Stimulated activated CD4-positive, alpha-beta T cell treated with anti-CD3 and anti-CD28 coated beads, Interleukin-2, amount 100 ng/mL, for 48 hours (primary cell): ENCODE results near the gene LGALS14.
"Not testable (repeated sequence)": the region's sequence is repeated elsewhere in the genome, so short reads cannot be mapped to it uniquely, and the experiment has no call there.

ENCODE experiments used
- DNase-seq, 2 donors: peaks; one replicate each; pipeline ENCODE4 v3.0.0-alpha.2; 2020

Gene LGALS14

GRCh38 chr19:39704181-39705044, at the start of gene LGALS14:
TSS of gene LGALS14 (plus strand) at chr19:39704481. CDS start at chr19:39704529, 48 bp downstream.
- no peak for DNase-seq

- no peak for DNase-seq
Measured at GRCh38 chr19:39655613-39656012, 48.7 kb upstream of the LGALS14 start, which contains the start of gene LGALS16. TSS of gene LGALS16 (plus strand) at chr19:39655913. CDS start at chr19:39655962, 49 bp downstream.

- no peak for DNase-seq
Measured at GRCh38 chr19:39659791-39660190, 44.5 kb upstream of the LGALS14 start.

GRCh38 chr19:39660661-39661060, 43.6 kb upstream of the LGALS14 start:
- DNase-seq = no peak

DNA sequence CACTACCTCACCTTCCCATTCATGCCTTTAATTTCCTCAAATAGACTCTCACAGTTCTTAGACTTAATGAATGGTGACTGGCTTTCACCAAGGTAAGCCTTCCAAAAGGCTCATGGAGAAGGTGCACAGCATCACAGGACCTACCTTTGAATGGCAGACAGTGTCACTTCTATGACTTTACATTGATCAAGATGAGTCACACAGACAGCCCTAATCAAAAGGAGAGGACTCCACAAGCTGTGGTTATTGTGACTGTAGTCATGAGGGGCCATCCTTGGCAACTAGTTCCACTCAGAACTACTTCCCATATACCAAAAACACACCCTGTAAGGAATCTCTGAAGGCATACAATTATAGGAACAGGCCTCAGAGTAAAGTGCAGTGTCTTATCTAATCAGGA, 42.7 kb upstream of the LGALS14 start:
- DNase-seq = no peak

DNA sequence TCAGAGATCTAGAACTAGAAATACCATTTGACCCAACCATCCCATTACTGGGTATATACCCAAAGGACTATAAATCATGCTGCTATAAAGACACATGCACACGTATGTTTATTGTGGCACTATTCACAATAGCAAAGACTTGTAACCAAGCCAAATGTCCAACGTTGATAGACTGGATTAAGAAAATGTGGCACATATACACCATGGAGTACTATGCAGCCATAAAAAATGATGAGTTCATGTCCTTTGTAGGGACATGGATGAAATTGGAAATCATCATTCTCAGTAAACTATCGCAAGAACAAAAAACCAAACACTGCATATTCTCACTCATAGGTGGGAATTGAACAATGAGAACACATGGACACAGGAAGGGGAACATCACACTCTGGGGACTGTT, 34.4 kb upstream of the LGALS14 start:
- DNase-seq = not testable (repeated sequence)

DNA sequence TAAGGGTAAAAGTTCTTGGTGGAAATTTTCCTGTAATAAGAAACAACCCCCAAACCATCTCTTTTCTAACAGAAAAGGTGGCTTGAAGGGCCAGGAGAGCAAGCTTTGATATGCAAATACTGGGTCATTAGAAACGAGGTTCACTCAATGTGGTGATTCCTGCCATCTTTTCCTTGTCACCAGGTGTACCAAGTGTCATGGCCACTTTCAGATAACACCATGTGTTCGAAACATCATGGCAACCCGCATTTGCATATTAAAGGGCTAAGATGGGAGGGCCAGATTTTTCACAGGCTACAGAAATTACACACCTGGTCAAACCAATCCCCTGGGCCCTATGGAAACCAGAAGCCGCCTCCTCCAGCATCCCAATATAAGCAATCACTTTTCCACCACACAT, 33.3 kb upstream of the LGALS14 start:
- no peak for DNase-seq

DNA sequence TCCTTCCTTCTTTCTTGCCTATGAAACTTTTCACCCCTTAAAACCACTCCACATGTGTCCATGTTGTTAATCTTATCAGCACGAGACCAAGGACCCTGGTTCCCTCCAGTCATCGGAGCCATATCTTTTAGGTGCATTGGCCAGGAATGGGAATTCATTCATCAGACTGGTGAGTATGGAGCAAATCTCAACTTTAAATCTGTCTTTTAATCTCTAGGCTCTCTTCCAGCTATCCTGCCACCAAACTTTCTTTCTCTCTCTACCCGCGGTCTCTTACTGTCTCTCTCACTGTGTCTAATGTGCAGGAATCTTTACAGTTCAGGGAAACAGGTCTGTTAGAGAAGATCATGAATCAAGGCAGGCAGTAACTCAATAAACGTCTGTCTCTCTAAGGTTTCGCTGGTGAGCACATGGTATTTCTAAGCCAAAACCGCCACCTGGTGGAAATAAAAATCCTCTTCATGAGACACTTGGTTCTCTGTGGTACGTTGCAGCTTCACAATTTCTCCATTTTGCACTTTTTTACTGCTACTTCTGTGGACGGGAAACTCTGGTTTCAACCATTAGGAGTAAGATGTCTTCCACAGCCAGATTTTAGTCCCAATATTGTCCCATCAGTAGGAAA, 32.4 kb upstream of the LGALS14 start:
- peak; percentile 32 to 41 for DNase-seq

- DNase-seq = no peak
Measured at GRCh38 chr19:39672473-39672872, 31.8 kb upstream of the LGALS14 start.

DNA sequence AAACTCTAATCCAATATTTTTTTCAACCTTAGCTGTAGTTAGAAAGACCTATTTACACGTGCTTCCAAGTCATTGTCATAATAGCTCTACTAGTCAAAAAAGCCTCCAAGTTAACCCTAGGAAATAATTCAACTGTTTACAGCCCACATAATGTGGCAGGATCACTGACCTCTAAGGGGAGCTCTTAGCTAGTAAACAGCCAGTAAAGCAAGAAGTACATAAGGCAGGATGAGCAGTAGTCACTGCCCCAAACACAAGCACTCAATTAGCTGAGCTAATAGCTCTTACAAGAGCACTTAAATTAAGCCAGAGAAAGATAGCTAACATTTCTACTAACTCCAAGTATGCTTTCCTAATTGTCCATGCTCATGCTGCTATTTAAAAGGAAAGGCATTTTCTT, 30.4 kb upstream of the LGALS14 start:
- not testable (repeated sequence) for DNase-seq

GRCh38 chr19:39676004-39676403, 28.3 kb upstream of the LGALS14 start:
- no peak for DNase-seq

DNA sequence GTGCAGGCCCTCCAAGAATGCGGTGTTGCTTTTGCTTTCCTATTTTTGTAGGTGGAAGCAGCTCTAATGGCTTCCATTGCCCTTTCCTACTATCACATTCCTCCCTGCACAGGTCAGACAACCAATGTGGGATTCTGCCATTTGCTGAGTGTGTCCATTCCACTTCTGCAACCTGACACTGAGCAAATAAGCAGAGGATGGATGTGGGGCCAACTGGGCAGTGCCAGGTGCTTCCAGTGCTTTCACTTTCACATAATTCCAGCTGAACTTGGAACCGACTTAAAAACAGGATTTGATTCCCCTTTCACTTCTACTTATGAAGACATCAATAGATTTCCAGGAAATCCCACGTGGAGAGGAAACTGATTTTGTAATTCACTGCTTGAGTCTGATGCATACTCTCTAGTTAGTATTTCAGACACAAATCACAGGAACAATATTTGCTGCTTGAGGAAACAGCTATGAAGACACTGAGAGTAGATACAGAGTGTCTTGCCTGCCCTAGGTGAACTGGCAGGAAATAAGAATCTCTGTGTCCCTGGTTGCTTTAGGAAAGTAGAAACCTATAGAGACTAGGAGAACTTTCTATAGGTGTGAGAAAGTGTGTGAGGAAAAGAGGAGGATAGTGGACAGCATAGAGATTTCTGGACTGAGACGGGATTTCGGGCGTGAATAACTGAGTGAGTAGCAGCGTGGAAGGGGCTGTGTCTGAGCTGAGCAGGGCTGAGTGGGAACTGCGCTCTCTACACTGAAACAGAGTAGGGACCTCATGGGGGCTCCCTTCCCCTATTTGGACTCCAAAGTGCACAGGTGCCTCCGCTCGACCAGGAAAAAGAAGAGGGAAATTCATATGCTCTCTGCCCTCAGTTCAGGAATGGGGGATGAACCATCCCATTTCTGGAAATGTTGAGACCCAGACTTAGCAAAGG, 26.1 kb upstream of the LGALS14 start:
- no peak for DNase-seq

DNA sequence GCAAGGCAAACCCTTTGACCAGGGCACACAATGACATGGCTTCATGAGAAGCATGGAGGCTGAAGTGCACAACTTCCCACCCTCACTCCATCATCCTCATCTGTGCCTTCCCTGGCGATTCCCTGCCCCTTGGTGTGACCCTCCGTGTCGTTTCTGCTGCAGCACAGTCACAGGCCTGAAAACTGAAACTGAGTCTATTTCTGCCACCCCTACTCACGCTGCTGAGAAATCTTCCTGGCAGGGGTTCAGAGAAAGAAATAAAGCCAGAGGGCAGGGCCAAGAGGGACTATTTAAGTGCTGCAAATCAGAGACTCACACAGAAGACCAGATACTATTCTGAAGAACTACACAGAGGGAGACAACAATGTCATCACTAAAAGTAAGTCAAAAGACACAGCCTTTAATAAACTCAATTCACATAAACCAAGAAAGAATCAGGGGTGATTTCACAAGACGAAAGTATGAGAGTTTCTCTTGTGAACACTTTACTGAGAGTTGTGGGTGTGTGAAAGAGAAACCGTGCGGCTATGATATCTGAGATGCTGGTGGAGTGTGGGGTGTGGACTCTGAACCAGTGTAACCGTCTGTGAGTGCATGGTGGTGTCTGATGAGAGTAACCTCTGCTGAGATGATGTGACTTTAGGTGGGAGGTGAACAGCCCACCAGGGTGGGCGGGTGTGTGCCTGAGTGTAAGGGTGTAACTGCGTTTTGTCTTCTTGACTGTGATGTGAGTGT, 25.1 kb upstream of the LGALS14 start:
- DNase-seq = peak; percentile 40 to 47

DNA sequence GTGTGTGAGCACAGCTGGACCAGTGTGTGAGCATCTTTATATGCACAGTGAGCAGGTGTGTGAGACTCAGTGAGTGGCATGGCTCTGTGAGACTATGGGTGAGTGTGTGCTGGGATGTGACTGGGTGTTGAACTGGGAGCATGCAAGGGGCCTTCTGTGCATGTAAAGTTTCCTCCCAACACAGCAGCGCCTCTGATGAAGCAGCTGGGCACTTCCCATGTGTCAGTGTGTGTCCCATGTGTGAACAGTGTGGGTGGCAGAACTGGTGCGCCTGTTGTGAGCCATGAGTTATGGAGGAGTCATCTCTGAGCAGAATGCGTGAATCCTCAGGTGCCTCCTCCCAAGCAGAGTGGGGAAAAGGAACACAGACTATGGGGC, 24.5 kb upstream of the LGALS14 start:
- peak in 1 of 2 donors; percentile 45 for DNase-seq

DNA sequence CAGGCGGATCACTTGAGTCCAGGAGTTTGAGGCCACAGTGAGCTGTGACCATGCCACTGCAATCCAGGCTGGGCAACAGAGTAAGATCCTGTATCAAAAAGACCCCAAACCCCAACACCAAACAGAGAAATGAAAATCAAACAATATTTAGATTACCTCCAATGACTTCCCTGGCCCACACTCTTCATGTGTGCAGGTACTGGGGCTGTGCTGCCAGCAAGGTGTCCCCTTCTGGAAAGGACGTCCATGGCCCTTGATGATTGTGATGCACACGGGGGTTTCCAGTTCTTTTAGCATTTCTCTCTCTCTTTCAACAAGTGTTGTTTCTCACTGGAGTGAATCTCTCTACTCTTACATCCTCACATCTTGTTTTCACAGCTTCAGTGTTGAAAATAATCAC, 23.7 kb upstream of the LGALS14 start:
- DNase-seq = no peak

- no peak for DNase-seq
Measured at GRCh38 chr19:39681416-39681815, 22.9 kb upstream of the LGALS14 start.

- no peak for DNase-seq
Measured at GRCh38 chr19:39684267-39684666, 20.0 kb upstream of the LGALS14 start.

GRCh38 chr19:39686739-39687138, 17.5 kb upstream of the LGALS14 start:
- DNase-seq = no peak

GRCh38 chr19:39688637-39689036, 15.6 kb upstream of the LGALS14 start:
- not testable (repeated sequence) for DNase-seq

- DNase-seq = no peak
Measured at GRCh38 chr19:39692166-39692565, 12.1 kb upstream of the LGALS14 start.

DNA sequence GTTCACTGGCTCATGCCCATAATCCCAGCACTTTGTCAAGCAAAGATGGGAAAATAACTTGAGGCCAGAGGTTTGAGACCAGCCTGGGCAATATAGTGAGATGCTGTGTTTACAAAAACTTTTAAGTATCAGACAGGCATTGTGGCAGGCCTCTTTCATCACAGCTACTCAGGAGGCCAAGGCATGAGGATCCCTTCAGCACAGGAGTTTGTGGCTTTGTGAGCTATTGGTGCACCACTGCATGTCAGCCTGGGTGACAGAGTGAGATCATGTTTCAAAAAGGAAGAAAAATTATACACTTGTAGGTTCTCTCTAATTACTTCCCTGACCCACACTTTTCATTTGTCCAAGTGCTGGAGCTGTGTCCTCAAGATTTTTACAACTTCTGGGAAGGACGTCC, 11.5 kb upstream of the LGALS14 start:
- DNase-seq = no peak

DNA sequence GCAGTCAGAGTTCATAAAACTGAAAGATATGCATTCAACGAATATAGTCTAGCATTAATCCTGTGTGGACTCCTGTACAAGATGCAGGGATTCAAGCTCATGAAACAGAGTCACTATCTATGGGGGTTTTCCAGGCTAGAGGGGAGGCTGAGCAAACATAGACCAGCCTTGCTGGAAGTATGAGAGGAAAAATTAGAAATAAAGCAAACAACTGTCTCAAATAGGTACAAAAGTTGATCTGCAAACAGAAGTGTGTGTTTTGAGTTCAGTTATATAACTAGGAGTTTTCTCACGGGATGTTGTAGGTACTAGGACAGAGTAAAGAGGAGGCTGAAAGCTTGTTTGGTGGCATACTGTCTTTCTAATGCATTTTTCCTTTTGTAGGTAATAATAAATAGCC, 8.5 kb upstream of the LGALS14 start:
- DNase-seq = no peak
